Hepatocyte (in vitro differentiated cells): ENCODE results near the gene HACD2.

Experiments
- CTCF ChIP-seq: fragments of 200-600 bp; sonication (generic); IDR thresholded peaks from 2 replicates; pipeline ENCODE4 v1.5.1; 2016; ENCODE audit warnings: antibody characterized with exemption, mild to moderate bottlenecking; ENCODE audit not compliant: poor library complexity
- EZH2phosphoT487 ChIP-seq: fragments of 200-600 bp; sonication (generic); IDR thresholded peaks from one replicate; pipeline ENCODE4 v1.6.1; 2018; ENCODE audit warnings: antibody characterized with exemption, mild to moderate bottlenecking, low read depth, moderate library complexity; ENCODE audit not compliant: unreplicated experiment, severe bottlenecking

GRCh38 chr3:123527046-123527445 is 57.8 kb downstream of the HACD2 start:
- TF ChIP-seq CTCF (no peak), EZH2phosphoT487 (no peak)
